ENCODE measurements around the gene TMEM95. TPM values are rescaled to one million over a fixed set of nuclear protein-coding genes. Genes with fewer than 3 reads are reported as not detected.

The TMEM95 gene, protein sequence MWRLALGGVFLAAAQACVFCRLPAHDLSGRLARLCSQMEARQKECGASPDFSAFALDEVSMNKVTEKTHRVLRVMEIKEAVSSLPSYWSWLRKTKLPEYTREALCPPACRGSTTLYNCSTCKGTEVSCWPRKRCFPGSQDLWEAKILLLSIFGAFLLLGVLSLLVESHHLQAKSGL
- under 1 TPM in 1 of 2 experiments, not detected in 1; 0.23 TPM for total RNA-seq

DNA sequence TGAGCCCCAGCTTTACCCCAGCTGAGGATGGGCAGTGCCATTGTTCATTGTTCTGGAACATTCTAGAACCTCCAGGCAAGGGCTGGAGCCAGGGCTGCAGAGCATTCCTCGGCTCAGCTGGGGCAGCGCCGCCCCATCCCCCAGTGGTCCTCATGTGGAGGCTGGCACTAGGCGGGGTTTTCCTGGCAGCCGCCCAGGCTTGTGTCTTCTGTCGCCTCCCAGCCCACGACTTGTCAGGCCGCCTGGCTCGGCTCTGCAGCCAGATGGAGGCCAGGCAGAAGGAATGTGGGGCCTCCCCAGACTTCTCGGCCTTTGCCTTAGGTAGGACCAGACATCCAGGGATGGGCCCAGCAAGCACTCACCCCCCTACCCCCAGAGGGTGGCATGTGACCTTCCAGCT is at the start of gene TMEM95:
Gene TMEM95, plus strand, starts transcription at position 104 of the 400 bp plus-strand sequence. Its CDS starts 49 bp downstream, at position 153.
- Mint-ChIP-seq H3K4me1 (peaks cover 47% of the 10 kb centered on the region), H3K27ac (peak within 1 kb of the TSS; percentile 71), H3K4me3 (no peak within 1 kb of the TSS), H3K36me3 (ENCODE audit: low read depth) (peaks cover 19% of the 10 kb centered on the region), H3K27me3 (no peaks in the 10 kb centered on the region), H3K9me3 (no peaks in the 10 kb centered on the region)
- no peak for DNase-seq
- ChIA-PET POLR2A (no interaction called here), CTCF (interaction anchor here (0.7 to 5.0 kb wide), 15 partner anchors 17 to 318 kb away, joined by 3 to 45 read pairs (median 5); partner anchors contain the start of genes ACAP1, NEURL4, SPEM2 and TMEM102)

DNA sequence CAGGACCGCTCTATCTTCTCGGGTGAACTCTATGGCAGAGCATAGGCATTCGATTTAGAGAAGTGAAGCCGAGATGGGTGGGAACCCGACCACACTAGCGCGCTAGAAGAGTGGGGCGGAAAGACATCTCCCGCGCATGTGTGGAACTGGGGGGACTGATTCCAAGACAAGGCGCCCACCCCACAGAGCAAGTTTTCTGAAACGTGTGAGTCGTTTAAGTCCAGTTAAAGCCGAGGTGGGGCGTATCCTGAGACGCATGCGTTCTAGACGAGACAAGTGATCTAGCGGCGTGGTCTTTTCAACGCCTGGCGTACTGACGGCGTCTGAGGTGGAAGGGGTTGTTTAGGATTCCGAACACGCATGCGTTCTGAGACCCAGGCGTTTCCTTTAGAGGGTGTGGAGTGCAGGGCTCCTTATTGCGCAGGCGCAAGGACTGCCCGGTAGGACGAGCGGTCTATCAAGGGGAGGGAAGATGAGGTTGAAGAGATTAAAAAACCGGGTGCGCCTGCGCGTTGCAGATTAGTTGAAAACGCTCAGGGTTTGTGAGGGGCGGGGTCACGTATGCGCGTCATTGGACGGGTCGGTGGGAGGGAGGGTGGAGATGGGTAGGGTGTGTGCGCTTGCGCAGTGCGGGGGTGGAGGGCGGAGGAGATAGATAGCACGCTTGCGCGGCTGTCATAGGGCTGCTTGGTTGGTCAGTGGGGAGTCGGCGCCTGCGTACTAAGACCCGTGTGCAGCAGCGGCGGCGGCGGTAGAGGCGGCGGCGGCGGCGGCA is 47.9 kb upstream of the TMEM95 start, which contains the start of gene EIF5A:
Gene EIF5A, plus strand, starts transcription at position 718 of the 775 bp plus-strand sequence. CDS start 2,008 bp downstream, outside the sequence.
- peaks cover 38% of the 10 kb centered on the region for H3K4me1 Mint-ChIP-seq
- H3K9me3 Mint-ChIP-seq: no peaks in the 10 kb centered on the region
- peak within 1 kb of the TSS; percentile 99 for H3K27ac Mint-ChIP-seq
- peak; percentile 100 for DNase-seq
- peaks cover 35% of the 10 kb centered on the region for H3K36me3 Mint-ChIP-seq (ENCODE audit: low read depth)
- H3K27me3 Mint-ChIP-seq: no peaks in the 10 kb centered on the region
- ChIA-PET CTCF (no interaction called here), POLR2A (no interaction called here)
- peak within 1 kb of the TSS; percentile 96 for H3K4me3 Mint-ChIP-seq

DNA sequence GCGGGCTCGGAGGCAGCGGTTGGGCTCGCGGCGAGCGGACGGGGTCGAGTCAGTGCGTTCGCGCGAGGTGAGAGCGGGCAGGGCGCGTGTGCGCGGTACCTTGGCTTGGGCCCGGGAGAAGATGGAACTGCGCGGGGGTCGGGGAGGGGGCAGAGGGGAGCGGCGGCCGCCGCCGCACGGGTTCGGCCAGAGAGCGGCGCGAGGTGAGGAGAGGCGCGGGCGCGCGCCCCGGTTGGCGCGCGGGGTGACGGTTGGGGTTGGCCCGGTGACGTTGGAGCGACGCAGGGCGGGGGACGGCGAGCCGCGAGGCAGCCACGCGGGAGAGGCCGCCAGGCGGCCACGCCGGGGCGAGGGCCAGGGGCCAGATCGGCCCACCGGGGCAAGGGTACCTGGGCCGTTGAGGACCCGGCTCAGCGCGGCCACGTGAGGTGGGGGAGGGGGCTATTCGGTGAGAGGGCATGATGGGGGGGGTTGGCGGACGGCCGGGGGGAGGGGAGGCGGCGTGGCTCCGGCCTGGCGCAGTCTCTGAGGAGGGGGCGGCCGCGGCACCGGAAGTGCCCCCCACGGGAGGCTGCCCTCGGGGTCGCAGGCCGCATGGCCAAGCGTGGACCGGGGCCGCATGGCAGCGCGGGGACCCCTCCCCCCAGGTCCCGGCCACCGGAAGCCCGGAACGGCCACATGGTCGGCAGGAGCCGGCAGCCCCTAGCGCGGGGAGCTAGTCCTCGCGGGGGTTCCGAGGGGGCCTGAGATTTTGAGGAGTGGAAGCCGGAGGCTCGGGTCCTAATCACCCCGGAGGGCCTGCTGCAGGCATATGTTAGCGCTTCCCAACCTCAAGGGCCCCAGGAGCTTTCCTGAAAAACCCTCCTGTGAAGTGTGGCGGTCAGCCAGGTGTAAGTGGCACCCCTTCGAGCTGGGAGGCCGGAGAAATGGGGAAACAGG is 47.0 kb upstream of the TMEM95 start:
- Mint-ChIP-seq H3K9me3 (no peaks in the 10 kb centered on the region), H3K4me1 (peaks cover 45% of the 10 kb centered on the region), H3K36me3 (ENCODE audit: low read depth) (peaks cover 44% of the 10 kb centered on the region), H3K27me3 (no peaks in the 10 kb centered on the region), H3K27ac (peak overlapping the region; percentile 99), H3K4me3 (peak overlapping the region; percentile 96)
- DNase-seq: peak; percentile 56
- ChIA-PET CTCF (interaction anchor here (1.0 to 1.8 kb wide), 4 partner anchors 11 to 87 kb away, joined by 3 to 6 read pairs (median 3); no protein-coding TSS in a partner anchor), POLR2A (no interaction called here)

DNA sequence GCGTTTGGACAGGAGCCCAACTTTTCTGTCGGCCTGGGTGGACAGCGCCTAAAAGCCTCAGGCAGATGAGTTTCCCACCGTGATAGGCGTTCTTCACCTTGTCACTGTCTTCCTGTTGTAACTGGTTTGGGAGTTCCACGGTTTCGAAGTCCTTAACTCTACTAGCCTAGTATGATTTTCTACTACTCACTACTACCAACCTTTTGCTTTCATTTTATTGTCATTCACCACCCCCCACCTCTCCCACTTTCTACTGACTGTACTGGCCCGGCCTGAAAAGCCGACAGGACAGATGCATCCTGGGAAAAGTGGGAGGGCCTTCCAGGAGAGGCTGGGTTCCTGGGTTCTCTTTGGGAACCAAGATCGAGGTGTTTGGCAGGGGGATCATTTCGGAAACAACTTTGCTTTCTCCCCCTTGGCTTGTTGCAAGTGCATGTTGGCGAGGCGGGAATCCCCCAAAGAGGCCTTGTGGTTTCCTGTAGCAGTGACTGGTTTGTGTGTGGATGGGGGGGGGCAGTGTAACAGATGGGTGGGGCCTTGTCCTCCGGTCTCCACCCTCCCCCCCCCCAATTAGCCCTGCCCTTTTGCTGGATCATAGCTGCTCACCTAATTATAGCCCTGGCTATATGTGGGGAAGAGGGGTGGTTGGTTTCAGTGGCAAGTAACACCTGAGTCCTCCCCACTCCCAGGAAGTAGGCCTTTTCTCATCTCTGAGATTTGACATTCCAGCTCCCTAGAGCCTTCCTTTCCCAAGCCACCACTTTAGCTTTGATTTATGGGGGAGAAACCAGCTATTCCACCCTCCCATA is 46.1 kb upstream of the TMEM95 start:
- ChIA-PET POLR2A (interaction anchor here (0.6 kb wide), 1 partner anchor 64 kb away, joined by 5 read pairs; no protein-coding TSS in a partner anchor), CTCF (interaction anchor here (1.0 to 1.8 kb wide), 4 partner anchors 12 to 88 kb away, joined by 3 to 6 read pairs (median 3); no protein-coding TSS in a partner anchor)
- DNase-seq: peak; percentile 89
- Mint-ChIP-seq H3K4me3 (peak overlapping the region; percentile 96), H3K36me3 (ENCODE audit: low read depth) (peaks cover 52% of the 10 kb centered on the region), H3K4me1 (peaks cover 53% of the 10 kb centered on the region), H3K27me3 (no peaks in the 10 kb centered on the region), H3K27ac (peak overlapping the region; percentile 99), H3K9me3 (no peaks in the 10 kb centered on the region)

DNA sequence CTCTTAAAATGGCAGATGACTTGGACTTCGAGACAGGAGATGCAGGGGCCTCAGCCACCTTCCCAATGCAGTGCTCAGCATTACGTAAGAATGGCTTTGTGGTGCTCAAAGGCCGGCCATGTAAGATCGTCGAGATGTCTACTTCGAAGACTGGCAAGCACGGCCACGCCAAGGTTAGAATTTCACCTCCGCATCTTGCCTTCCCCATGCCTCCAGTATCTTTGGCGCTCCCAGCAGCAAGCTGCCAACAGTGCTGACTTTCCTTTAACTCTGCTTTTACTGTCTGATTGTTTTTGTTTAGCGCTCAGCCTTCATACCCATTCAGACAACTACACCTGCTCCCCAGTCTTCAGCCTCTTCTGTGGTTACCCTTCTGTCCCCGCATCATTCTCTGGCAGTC is 45.3 kb upstream of the TMEM95 start:
- no peaks in the 10 kb centered on the region for H3K9me3 Mint-ChIP-seq
- peak overlapping the region; percentile 96 for H3K4me3 Mint-ChIP-seq
- CTCF ChIA-PET: interaction anchor here (1.1 to 1.8 kb wide), 4 partner anchors 12 to 25 kb away, joined by 3 to 6 read pairs (median 4); no protein-coding TSS in a partner anchor
- peaks cover 58% of the 10 kb centered on the region for H3K36me3 Mint-ChIP-seq (ENCODE audit: low read depth)
- no peak for DNase-seq
- H3K27me3 Mint-ChIP-seq: no peaks in the 10 kb centered on the region
- POLR2A ChIA-PET: interaction anchor here (0.5 to 0.6 kb wide), 2 partner anchors 64 to 139 kb away, joined by 3 to 5 read pairs; no protein-coding TSS in a partner anchor
- H3K27ac Mint-ChIP-seq: peak overlapping the region; percentile 99
- peaks cover 61% of the 10 kb centered on the region for H3K4me1 Mint-ChIP-seq

DNA sequence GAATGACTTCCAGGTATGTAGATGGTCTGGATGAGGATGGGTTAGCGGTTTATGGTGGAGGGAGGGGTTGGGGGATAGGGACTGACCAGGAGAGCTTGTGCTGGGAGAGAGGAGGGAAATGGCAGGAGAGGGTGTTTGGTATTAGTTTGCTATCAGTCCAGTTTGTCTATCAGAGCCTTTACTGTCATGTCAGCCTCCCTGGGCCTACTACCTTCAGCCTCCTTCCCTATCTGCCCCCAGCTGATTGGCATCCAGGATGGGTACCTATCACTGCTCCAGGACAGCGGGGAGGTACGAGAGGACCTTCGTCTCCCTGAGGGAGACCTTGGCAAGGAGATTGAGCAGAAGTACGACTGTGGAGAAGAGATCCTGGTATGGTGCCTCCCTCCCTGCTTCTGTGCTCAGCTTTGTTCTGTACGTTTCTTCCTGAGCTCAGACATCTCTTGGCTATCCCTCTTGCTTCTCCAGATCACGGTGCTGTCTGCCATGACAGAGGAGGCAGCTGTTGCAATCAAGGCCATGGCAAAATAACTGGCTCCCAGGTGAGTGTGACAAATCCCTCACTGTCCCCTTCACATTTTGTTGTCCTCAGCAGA is 43.7 kb upstream of the TMEM95 start:
- Mint-ChIP-seq H3K4me3 (peak overlapping the region; percentile 96), H3K4me1 (peaks cover 63% of the 10 kb centered on the region), H3K27ac (no peak overlapping the region), H3K9me3 (no peaks in the 10 kb centered on the region), H3K36me3 (ENCODE audit: low read depth) (peaks cover 62% of the 10 kb centered on the region), H3K27me3 (no peaks in the 10 kb centered on the region)
- no peak for DNase-seq
- CTCF ChIA-PET: interaction anchor here (0.7 to 1.8 kb wide), 5 partner anchors 10 to 249 kb away, joined by 3 to 6 read pairs (median 4); no protein-coding TSS in a partner anchor
- POLR2A ChIA-PET: no interaction called here

DNA sequence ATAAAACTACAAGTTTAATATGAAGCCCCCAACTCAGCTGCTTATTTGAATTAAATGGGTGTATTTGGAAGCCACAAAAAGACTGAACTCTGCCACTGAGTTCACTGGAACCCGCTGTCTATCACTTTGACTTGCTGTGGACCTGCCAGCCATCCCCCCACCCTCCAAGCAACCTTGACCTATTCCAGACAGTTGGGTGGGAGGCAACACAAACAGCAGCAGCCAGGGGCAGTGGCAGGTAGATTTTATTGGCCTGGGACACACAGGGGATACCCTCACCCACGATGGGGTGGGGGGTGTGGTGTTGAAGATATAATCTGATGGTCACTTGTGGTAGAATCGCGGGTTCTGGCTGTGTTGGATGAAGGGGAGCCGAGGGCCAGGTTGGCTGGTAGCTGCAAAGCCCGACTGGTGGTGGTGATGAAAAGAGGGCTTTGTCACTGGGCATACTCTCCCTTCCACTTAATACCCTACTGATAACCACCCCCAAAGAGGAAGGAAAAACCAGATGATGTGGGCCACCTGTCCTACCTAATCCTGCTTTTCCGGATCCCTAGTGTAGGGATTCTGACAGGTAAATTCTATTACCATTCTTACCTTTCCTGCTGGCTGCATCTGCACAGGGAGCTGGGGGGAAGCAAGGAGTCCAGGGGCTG is 42.4 kb upstream of the TMEM95 start:
- peak overlapping the region; percentile 78 for H3K27ac Mint-ChIP-seq
- H3K9me3 Mint-ChIP-seq: no peaks in the 10 kb centered on the region
- POLR2A ChIA-PET: interaction anchor here (0.6 kb wide), 1 partner anchor 72 kb away, joined by 3 read pairs; no protein-coding TSS in a partner anchor
- H3K4me1 Mint-ChIP-seq: peaks cover 61% of the 10 kb centered on the region
- peaks cover 63% of the 10 kb centered on the region for H3K36me3 Mint-ChIP-seq (ENCODE audit: low read depth)
- no peak overlapping the region for H3K4me3 Mint-ChIP-seq
- DNase-seq: no peak
- no peaks in the 10 kb centered on the region for H3K27me3 Mint-ChIP-seq
- CTCF ChIA-PET: interaction anchor here (0.7 to 1.8 kb wide), 3 partner anchors 10 to 25 kb away, joined by 3 to 4 read pairs (median 4); no protein-coding TSS in a partner anchor

DNA sequence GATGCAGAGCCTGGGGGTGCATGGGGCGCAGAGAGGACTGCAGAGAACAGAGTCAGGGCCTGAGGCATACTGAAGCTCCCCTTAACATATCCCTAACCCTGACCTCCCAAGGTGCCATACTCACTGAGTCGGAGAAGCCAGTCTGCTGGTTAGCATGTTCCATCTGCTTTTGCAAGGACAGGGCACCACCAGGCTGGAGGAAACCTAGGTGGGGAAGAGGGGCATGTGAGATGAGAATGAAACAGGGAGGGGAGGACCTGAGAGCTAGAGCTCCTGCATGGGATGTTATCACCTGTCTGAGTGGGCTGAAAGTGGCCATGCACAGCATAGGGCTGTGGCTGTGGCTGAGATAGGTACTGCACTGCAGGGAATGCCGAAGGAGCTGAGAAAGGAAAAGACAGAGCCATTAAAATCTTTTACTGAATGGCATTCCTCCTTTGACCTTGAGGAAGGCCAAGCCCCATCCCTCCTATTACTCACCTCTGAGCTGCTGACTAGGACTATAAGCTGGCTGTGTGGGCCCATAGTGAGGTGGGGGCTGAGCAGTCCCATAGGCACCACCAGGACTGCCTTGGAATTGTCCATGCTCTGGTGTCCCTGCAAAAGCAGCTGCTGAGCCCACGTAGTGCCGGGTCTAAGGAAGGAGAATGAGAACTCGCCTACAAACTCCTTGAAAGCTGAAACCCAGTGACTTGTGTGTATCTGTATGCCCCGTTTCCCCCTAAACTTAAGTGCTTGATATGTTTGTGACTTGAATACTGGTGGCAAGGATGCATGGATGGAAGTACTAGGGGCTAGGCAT is 41.7 kb upstream of the TMEM95 start:
- Mint-ChIP-seq H3K4me1 (peaks cover 61% of the 10 kb centered on the region), H3K4me3 (peak overlapping the region; percentile 83), H3K27me3 (no peaks in the 10 kb centered on the region), H3K36me3 (ENCODE audit: low read depth) (peaks cover 67% of the 10 kb centered on the region), H3K9me3 (no peaks in the 10 kb centered on the region), H3K27ac (peak overlapping the region; percentile 84)
- no peak for DNase-seq
- CTCF ChIA-PET: interaction anchor here (0.5 to 1.8 kb wide), 5 partner anchors 9 to 345 kb away, joined by 3 to 4 read pairs (median 4); no protein-coding TSS in a partner anchor
- POLR2A ChIA-PET: interaction anchor here (0.5 kb wide), 1 partner anchor 370 kb away, joined by 3 read pairs; no protein-coding TSS in a partner anchor

DNA sequence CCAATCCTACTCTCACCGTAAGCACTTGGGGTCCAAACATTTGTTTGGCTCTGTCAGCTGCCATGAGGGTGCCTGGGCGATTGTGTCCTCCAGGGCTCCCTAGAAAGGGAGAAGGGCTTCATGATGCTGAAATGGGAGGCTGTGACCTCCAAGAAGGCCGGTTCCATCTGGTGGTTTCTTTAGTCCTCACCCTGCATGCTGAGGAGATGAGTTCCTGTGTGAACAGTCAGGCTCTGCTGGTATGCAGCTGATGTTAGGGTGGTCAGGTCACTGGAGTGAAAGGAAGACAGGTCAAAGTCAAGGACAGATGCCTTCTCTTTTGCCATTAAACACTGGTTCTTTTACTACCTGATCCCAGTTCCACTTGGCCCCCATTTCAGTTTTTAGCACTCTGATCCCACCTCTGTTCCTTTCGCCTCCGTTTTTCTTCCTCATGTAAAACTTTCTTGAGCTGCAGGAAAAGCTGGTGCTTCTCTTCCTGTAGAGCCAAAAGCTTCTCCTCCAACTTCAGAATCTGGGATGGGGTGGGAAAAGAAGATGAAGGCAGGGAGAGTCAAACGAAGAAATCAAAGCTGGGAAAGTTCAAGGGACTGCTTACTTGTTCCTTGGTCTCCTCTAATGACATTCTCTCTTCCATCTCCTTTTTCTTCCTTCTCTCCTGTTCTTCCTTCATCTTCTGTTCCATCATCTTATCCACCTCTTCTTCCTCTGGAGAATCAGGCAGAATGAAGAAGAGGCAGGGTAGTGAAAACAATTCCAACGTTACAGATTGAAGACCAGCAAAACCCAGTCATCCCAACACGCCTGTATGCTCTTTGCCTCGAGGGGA is 40.9 kb upstream of the TMEM95 start:
- no peaks in the 10 kb centered on the region for H3K27me3 Mint-ChIP-seq
- DNase-seq: no peak
- no peaks in the 10 kb centered on the region for H3K9me3 Mint-ChIP-seq
- H3K27ac Mint-ChIP-seq: peak overlapping the region; percentile 84
- peaks cover 63% of the 10 kb centered on the region for H3K36me3 Mint-ChIP-seq (ENCODE audit: low read depth)
- H3K4me1 Mint-ChIP-seq: peaks cover 56% of the 10 kb centered on the region
- H3K4me3 Mint-ChIP-seq: peak overlapping the region; percentile 83
- POLR2A ChIA-PET: interaction anchor here (1.3 kb wide), 1 partner anchor 15 kb away, joined by 6 read pairs; the partner anchor contains the start of gene NEURL4
- CTCF ChIA-PET: interaction anchor here (0.9 to 2.2 kb wide), 5 partner anchors 8 to 247 kb away, joined by 3 to 11 read pairs (median 4); no protein-coding TSS in a partner anchor

Measured in activated CD4-positive, alpha-beta T cell treated with anti-CD3 and anti-CD28 coated beads, Interleukin-2, amount 10 ng/mL, durations not matched to agents 7 days and 5 days (primary cell).